ENCODE data around the gene MARCHF4. TPM values are rescaled to one million over a fixed set of nuclear protein-coding genes. Genes with fewer than 3 reads are reported as not detected.
A peak's percentile ranks its signal among the peaks of the same experiment; 100 is the strongest.

MARCHF4 gene
- total RNA-seq, 2 donors from 2014 or later = 0.51 to 0.86 TPM

DNA sequence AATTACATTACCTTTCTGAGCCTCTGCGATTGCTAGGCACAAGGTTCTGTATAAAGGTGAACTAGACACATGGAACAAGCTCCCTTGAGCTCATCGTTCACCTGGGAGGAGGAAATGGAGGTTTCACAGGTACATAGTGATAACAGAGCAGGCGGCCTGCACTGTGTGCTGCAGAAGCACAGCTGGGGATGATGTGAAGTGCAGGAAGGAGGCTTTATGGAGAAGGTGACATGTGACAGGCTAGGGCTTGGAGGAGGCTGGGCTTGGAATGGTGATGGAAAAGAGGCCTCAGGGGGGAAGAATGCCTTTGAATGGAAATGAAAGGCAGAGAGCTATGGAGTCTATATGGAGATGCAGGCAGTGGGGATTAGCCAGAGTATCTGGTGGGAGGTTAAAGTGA lies 22.9 kb downstream of the MARCHF4 start:
- H3K9me3 Mint-ChIP-seq = no peaks in the 10 kb centered on the region
- WGBS, 2 experiments (ENCODE audit: insufficient coverage in 1 of 2, insufficient read length in 1 of 2) = 54 to 63% methylated on average over 3 of the region's 3 CpGs
- no peak overlapping the region for H3K9ac ChIP-seq (ENCODE audit: extremely low read depth, low read length, poor library complexity, severe bottlenecking)
- TF ChIP-seq, protein P1, sequence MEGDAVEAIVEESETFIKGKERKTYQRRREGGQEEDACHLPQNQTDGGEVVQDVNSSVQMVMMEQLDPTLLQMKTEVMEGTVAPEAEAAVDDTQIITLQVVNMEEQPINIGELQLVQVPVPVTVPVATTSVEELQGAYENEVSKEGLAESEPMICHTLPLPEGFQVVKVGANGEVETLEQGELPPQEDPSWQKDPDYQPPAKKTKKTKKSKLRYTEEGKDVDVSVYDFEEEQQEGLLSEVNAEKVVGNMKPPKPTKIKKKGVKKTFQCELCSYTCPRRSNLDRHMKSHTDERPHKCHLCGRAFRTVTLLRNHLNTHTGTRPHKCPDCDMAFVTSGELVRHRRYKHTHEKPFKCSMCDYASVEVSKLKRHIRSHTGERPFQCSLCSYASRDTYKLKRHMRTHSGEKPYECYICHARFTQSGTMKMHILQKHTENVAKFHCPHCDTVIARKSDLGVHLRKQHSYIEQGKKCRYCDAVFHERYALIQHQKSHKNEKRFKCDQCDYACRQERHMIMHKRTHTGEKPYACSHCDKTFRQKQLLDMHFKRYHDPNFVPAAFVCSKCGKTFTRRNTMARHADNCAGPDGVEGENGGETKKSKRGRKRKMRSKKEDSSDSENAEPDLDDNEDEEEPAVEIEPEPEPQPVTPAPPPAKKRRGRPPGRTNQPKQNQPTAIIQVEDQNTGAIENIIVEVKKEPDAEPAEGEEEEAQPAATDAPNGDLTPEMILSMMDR (conservative IDR thresholded peaks at IDR 0.05) = no peak
- H3K27ac ChIP-seq (ENCODE audit: low read depth, low read length) = no peak overlapping the region
- H3K36me3 ChIP-seq (ENCODE audit: control insufficient read depth, insufficient read depth, low read length) = no peaks in the 10 kb centered on the region
- no peaks in the 10 kb centered on the region for H3K27me3 ChIP-seq (ENCODE audit: control insufficient read depth, insufficient read depth, low read length, poor library complexity, severe bottlenecking)
- H3K27me3 Mint-ChIP-seq (ENCODE audit: insufficient read depth) = no peaks in the 10 kb centered on the region
- H3K36me3 Mint-ChIP-seq (ENCODE audit: low read depth) = no peaks in the 10 kb centered on the region
- H3K4me1 Mint-ChIP-seq = peaks cover 50% of the 10 kb centered on the region
- H3K9me3 ChIP-seq (ENCODE audit: control insufficient read depth, low read length) = no peaks in the 10 kb centered on the region
- no peak overlapping the region for H3K27ac Mint-ChIP-seq
- no peak overlapping the region for H3K4me3 Mint-ChIP-seq
- H3K4me3 ChIP-seq (ENCODE audit: low read length) = no peak overlapping the region
- peak; percentile 83 for DNase-seq
- peaks cover 20% of the 10 kb centered on the region for H3K4me1 ChIP-seq (ENCODE audit: control insufficient read depth, insufficient read depth, low read length)

DNA sequence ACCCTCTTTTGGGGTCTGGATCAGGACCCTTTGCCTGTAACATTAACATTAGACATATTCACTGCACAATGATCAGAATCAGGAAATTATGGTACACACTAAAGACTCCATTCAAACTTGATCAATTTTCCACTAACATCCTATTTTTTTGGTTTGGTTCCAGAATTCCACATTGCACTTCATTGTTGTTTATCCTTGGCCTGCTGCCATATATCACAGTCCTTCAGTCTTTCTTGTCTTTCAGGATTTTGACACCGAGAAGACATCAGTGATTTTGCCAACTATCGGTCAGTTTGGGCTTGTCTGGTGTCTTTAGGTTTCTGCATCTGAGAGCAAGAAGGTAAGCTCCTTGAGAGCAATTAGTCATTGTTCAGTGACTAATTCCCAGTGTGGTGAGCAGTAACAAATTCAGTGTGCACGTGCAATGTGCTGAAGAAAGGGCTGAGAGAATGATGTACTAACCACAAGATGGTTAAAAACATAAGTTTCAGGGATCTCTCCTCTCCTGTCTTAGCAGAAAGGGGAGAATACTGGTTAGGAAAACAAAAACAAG lies 23.5 kb downstream of the MARCHF4 start:
- Histone ChIP-seq H3K9me3 (ENCODE audit: control insufficient read depth, low read length) (no peaks in the 10 kb centered on the region), H3K9ac (ENCODE audit: extremely low read depth, low read length, poor library complexity, severe bottlenecking) (no peak overlapping the region), H3K4me3 (ENCODE audit: low read length) (no peak overlapping the region), H3K27me3 (ENCODE audit: control insufficient read depth, insufficient read depth, low read length, poor library complexity, severe bottlenecking) (no peaks in the 10 kb centered on the region), H3K27ac (ENCODE audit: low read depth, low read length) (no peak overlapping the region), H3K4me1 (ENCODE audit: control insufficient read depth, insufficient read depth, low read length) (peaks cover 20% of the 10 kb centered on the region), H3K36me3 (ENCODE audit: control insufficient read depth, insufficient read depth, low read length) (no peaks in the 10 kb centered on the region)
- H3K9me3 Mint-ChIP-seq = no peaks in the 10 kb centered on the region
- no peaks in the 10 kb centered on the region for H3K27me3 Mint-ChIP-seq (ENCODE audit: insufficient read depth)
- H3K27ac Mint-ChIP-seq = no peak overlapping the region
- TF ChIP-seq, protein P1 (conservative IDR thresholded peaks at IDR 0.05) = no peak
- H3K4me1 Mint-ChIP-seq = peaks cover 55% of the 10 kb centered on the region
- no peak for DNase-seq
- H3K36me3 Mint-ChIP-seq (ENCODE audit: low read depth) = no peaks in the 10 kb centered on the region
- H3K4me3 Mint-ChIP-seq = no peak overlapping the region
- WGBS, 2 experiments (ENCODE audit: insufficient coverage in 1 of 2, insufficient read length in 1 of 2) = 58 to 100% methylated on average over 2 to 3 of the region's 3 CpGs

DNA sequence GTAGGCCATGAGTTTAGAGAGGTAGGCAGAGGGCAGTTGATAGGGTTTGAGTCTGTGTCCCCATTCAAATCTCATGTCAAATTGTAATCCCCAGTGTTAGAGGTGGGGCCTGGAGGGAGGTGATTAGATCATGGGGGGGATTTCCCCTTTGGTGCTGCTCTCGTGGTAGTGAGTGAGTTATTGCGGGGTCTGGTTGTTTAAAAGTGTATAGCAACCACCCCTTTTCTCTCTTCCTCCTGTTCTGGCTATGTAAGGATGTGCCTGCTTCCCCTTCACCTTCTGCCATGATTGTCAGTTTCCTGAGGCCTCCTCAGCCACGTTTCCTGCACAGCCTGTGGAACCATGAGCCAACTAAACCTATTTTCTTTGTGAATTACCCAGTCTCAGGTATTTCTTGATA lies 25.5 kb downstream of the MARCHF4 start:
- Mint-ChIP-seq H3K27ac (no peak overlapping the region), H3K36me3 (ENCODE audit: low read depth) (no peaks in the 10 kb centered on the region), H3K4me1 (peaks cover 57% of the 10 kb centered on the region)

More for the DNA sequence above, 25.5 kb downstream of the MARCHF4 start:
- Histone ChIP-seq H3K4me3 (ENCODE audit: low read length) (no peak overlapping the region), H3K27ac (ENCODE audit: low read depth, low read length) (no peak overlapping the region), H3K36me3 (ENCODE audit: control insufficient read depth, insufficient read depth, low read length) (no peaks in the 10 kb centered on the region), H3K9me3 (ENCODE audit: control insufficient read depth, low read length) (no peaks in the 10 kb centered on the region), H3K27me3 (ENCODE audit: control insufficient read depth, insufficient read depth, low read length, poor library complexity, severe bottlenecking) (no peaks in the 10 kb centered on the region), H3K4me1 (ENCODE audit: control insufficient read depth, insufficient read depth, low read length) (peaks cover 18% of the 10 kb centered on the region), H3K9ac (ENCODE audit: extremely low read depth, low read length, poor library complexity, severe bottlenecking) (no peak overlapping the region)
- no peak for DNase-seq
- no peaks in the 10 kb centered on the region for H3K9me3 Mint-ChIP-seq
- TF ChIP-seq, protein P1 (conservative IDR thresholded peaks at IDR 0.05) = no peak
- H3K4me3 Mint-ChIP-seq = no peak overlapping the region
- WGBS, 2 experiments (ENCODE audit: insufficient coverage in 1 of 2, insufficient read length in 1 of 2) = 84% methylated on average over 3 of the region's 3 CpGs; no CpG with 5 or more reads in 1 of the 2 experiments
- no peaks in the 10 kb centered on the region for H3K27me3 Mint-ChIP-seq (ENCODE audit: insufficient read depth)

All from endodermal cell (in vitro differentiated cells).